Measurements from ENCODE around the gene SLC66A2.

The SLC66A2 gene

GRCh38 chr18:79954791-79955190, 3.3 kb upstream of the SLC66A2 start:
- no peak overlapping the region for H3K27ac ChIP-seq
- TF ChIP-seq ZFX (IDR thresholded peaks at IDR 0.05) = no peak
- no peak for TF ChIP-seq CTCF (conservative IDR thresholded peaks at IDR 0.05)

GRCh38 chr18:79953971-79954651, 2.7 kb upstream of the SLC66A2 start:
- H3K27ac ChIP-seq = no peak overlapping the region
- no peak for TF ChIP-seq CTCF (conservative IDR thresholded peaks at IDR 0.05)

GRCh38 chr18:79952996-79953559, 1.6 kb upstream of the SLC66A2 start:
- no peak for TF ChIP-seq ZFX (IDR thresholded peaks at IDR 0.05)
- TF ChIP-seq CTCF (conservative IDR thresholded peaks at IDR 0.05) = no peak
- H3K27ac ChIP-seq = no peak overlapping the region

GRCh38 chr18:79952456-79952995, 1.1 kb upstream of the SLC66A2 start:
- TF ChIP-seq CTCF (conservative IDR thresholded peaks at IDR 0.05) (no peak), ZFX (IDR thresholded peaks at IDR 0.05) (no peak)
- H3K27ac ChIP-seq = peak overlapping the region; percentile 78

- TF ChIP-seq CTCF (conservative IDR thresholded peaks at IDR 0.05) (no peak), ZFX (IDR thresholded peaks at IDR 0.05) (peak; percentile 67; the same call in 1 of the 2 replicates)
- peak overlapping the region; percentile 78 for H3K27ac ChIP-seq
Observed at GRCh38 chr18:79950515-79951341, 725 bp downstream of the SLC66A2 start.

- TF ChIP-seq CTCF (conservative IDR thresholded peaks at IDR 0.05) = no peak
- TF ChIP-seq ZFX (IDR thresholded peaks at IDR 0.05) = no peak
- H3K27ac ChIP-seq = no peak overlapping the region; the same call in 1 of the 2 replicates
Observed at GRCh38 chr18:79949697-79950487, 1.6 kb downstream of the SLC66A2 start.

Measured in C4-2B (cell line).